HG03103 (cell line): ENCODE results near the gene RD3L.
A peak's percentile ranks its signal among the peaks of the same experiment; 100 is the strongest.
"Not testable (repeated sequence)": the region's sequence is repeated elsewhere in the genome, so short reads cannot be mapped to it uniquely, and the experiment has no call there.

Experiments
- ATAC-seq: cut with Tn5 transposase; IDR thresholded peaks from one replicate; pipeline ENCODE4 v1.9.1; 2021; ENCODE audit warnings: low read depth; ENCODE audit not compliant: unreplicated experiment

Gene RD3L

GRCh38 chr14:103928011-103928890 lies 14.1 kb downstream of the RD3L start, which contains the start of gene TDRD9:
TSS of gene TDRD9 (plus strand) at chr14:103928456. CDS start at chr14:103928510, 54 bp downstream.
- no peak for ATAC-seq

GRCh38 chr14:103927566-103927965 lies 14.8 kb downstream of the RD3L start:
- ATAC-seq, result no peak

GRCh38 chr14:103925316-103925715 lies 17.0 kb downstream of the RD3L start:
- no peak for ATAC-seq

GRCh38 chr14:103923863-103924262 lies 18.5 kb downstream of the RD3L start:
- ATAC-seq, result no peak

GRCh38 chr14:103921855-103922200 lies 20.5 kb downstream of the RD3L start:
- not testable (repeated sequence) for ATAC-seq

- peak; percentile 90 for ATAC-seq
Measured at GRCh38 chr14:103920981-103921854, 21.1 kb downstream of the RD3L start.

- no peak for ATAC-seq
Measured at GRCh38 chr14:103916636-103917262, 25.6 kb downstream of the RD3L start.

- no peak for ATAC-seq
Measured at GRCh38 chr14:103915616-103916015, 26.7 kb downstream of the RD3L start.

GRCh38 chr14:103910984-103911383 lies 31.3 kb downstream of the RD3L start:
- ATAC-seq, result no peak

GRCh38 chr14:103910262-103910935 lies 31.9 kb downstream of the RD3L start:
- ATAC-seq, result peak; percentile 63

GRCh38 chr14:103909531-103910261 lies 32.6 kb downstream of the RD3L start:
- no peak for ATAC-seq

GRCh38 chr14:103908580-103908979 lies 33.7 kb downstream of the RD3L start:
- ATAC-seq, result no peak

GRCh38 chr14:103905842-103906456 lies 36.4 kb downstream of the RD3L start:
- no peak for ATAC-seq

GRCh38 chr14:103904493-103905107 lies 37.7 kb downstream of the RD3L start:
- no peak for ATAC-seq

GRCh38 chr14:103899833-103900232 lies 42.5 kb downstream of the RD3L start:
- ATAC-seq, result no peak

- no peak for ATAC-seq
Measured at GRCh38 chr14:103899316-103899715, 43.0 kb downstream of the RD3L start.

- no peak for ATAC-seq
Measured at GRCh38 chr14:103898711-103899110, 43.6 kb downstream of the RD3L start.

- no peak for ATAC-seq
Measured at GRCh38 chr14:103898204-103898603, 44.1 kb downstream of the RD3L start.
